ENCODE results near the gene PARP16. TPM values are rescaled to one million over a fixed set of nuclear protein-coding genes. Genes with fewer than 3 reads are reported as not detected.

The PARP16 gene
- total and polyA plus RNA-seq, 2 donors from 2014 or later: 7.0 to 7.8 TPM

- FAIRE-seq (no peak), DNase-seq (peak in 4 of 5 donors; percentile 42 to 78 (median 56))
- Histone ChIP-seq H3K9me3 (ENCODE audit: control insufficient read depth in 2 of 3, insufficient read depth in 1 of 3, low read length in 3 of 3) (no peaks in the 10 kb centered on the region), H3K27me3 (ENCODE audit: control insufficient read depth, insufficient read depth, low read length) (no peaks in the 10 kb centered on the region), H3K27ac (ENCODE audit: low read depth in 2 of 2, low read length in 2 of 2) (no peak overlapping the region), H3K4me1 (ENCODE audit: control insufficient read depth in 2 of 3, insufficient read depth in 2 of 3, low read depth in 1 of 3, low read length in 3 of 3) (peaks cover 0 to 2% (median 0%) of the 10 kb centered on the region in 3 donors), H3K9ac (ENCODE audit: low read length in 3 of 3) (no peak overlapping the region), H3K36me3 (ENCODE audit: control insufficient read depth in 2 of 3, insufficient read depth in 3 of 3, low read length in 3 of 3) (no peaks in the 10 kb centered on the region), H3K4me3 (ENCODE audit: low read length in 3 of 3) (no peak overlapping the region)
- intact Hi-C loops (cut with DNase I): no loop called here
- no peak for TF ChIP-seq CTCF (IDR thresholded peaks at IDR 0.05; ENCODE audit: borderline replicate concordance, extremely low read depth, insufficient read depth)
These were observed 38.0 kb downstream of the PARP16 start for GRCh38 chr15:65248511-65249255.

- Histone ChIP-seq H3K9me3 (ENCODE audit: control insufficient read depth in 2 of 3, insufficient read depth in 1 of 3, low read length in 3 of 3) (no peaks in the 10 kb centered on the region), H3K9ac (ENCODE audit: low read length in 3 of 3) (no peak overlapping the region), H3K36me3 (ENCODE audit: control insufficient read depth in 2 of 3, insufficient read depth in 3 of 3, low read length in 3 of 3) (no peaks in the 10 kb centered on the region), H3K27ac (ENCODE audit: low read depth in 2 of 2, low read length in 2 of 2) (no peak overlapping the region), H3K4me3 (ENCODE audit: low read length in 3 of 3) (no peak overlapping the region), H3K4me1 (ENCODE audit: control insufficient read depth in 2 of 3, insufficient read depth in 2 of 3, low read depth in 1 of 3, low read length in 3 of 3) (peaks cover 0 to 2% (median 0%) of the 10 kb centered on the region in 3 donors), H3K27me3 (ENCODE audit: control insufficient read depth, insufficient read depth, low read length) (no peaks in the 10 kb centered on the region)
- intact Hi-C loops (cut with DNase I): no loop called here
- DNase-seq (no peak), FAIRE-seq (no peak)
- TF ChIP-seq CTCF (IDR thresholded peaks at IDR 0.05; ENCODE audit: borderline replicate concordance, extremely low read depth, insufficient read depth): no peak
These were observed 39.7 kb downstream of the PARP16 start for GRCh38 chr15:65246939-65247338.

- no peak for TF ChIP-seq CTCF (IDR thresholded peaks at IDR 0.05; ENCODE audit: borderline replicate concordance, extremely low read depth, insufficient read depth)
- Histone ChIP-seq H3K27me3 (ENCODE audit: control insufficient read depth, insufficient read depth, low read length) (no peaks in the 10 kb centered on the region), H3K4me1 (ENCODE audit: control insufficient read depth in 2 of 3, insufficient read depth in 2 of 3, low read depth in 1 of 3, low read length in 3 of 3) (peaks cover 0 to 2% (median 0%) of the 10 kb centered on the region in 3 donors), H3K4me3 (ENCODE audit: low read length in 3 of 3) (no peak overlapping the region), H3K9me3 (ENCODE audit: control insufficient read depth in 2 of 3, insufficient read depth in 1 of 3, low read length in 3 of 3) (no peaks in the 10 kb centered on the region), H3K27ac (ENCODE audit: low read depth in 2 of 2, low read length in 2 of 2) (no peak overlapping the region), H3K9ac (ENCODE audit: low read length in 3 of 3) (no peak overlapping the region), H3K36me3 (ENCODE audit: control insufficient read depth in 2 of 3, insufficient read depth in 3 of 3, low read length in 3 of 3) (no peaks in the 10 kb centered on the region)
- intact Hi-C loops (cut with DNase I): no loop called here
- no peak for FAIRE-seq
- DNase-seq: peak in 1 of 5 donors; percentile 42
These were observed 40.5 kb downstream of the PARP16 start for GRCh38 chr15:65246026-65246714.

Measured in kidney (tissue), 14 donors.